Subcutaneous abdominal adipose tissue (tissue), 5 donors: Measurements from ENCODE around the gene SEL1L.

Experiments used
- H3K27ac ChIP-seq: one replicate; pipeline ENCODE4 v1.7.0; 2013; ENCODE audit warnings: low read depth, mild to moderate bottlenecking, inconsistent platforms, low read length, moderate library complexity
- H3K27me3 ChIP-seq, 5 donors: one replicate each; pipeline ENCODE4 v1.7.0; 2013; ENCODE audit warnings: low read length in 5 of 5, inconsistent platforms in 1 of 5; ENCODE audit not compliant: control insufficient read depth in 5 of 5, insufficient read depth in 4 of 5
- H3K36me3 ChIP-seq, 5 donors: one replicate each; pipeline ENCODE4 v1.7.0; 2013; ENCODE audit warnings: low read length in 5 of 5; ENCODE audit not compliant: control insufficient read depth in 5 of 5, insufficient read depth in 5 of 5
- H3K4me1 ChIP-seq, 5 donors: one replicate each; pipeline ENCODE4 v1.7.0; 2013; ENCODE audit warnings: low read length in 5 of 5, mild to moderate bottlenecking in 3 of 5, moderate library complexity in 1 of 5; ENCODE audit not compliant: control insufficient read depth in 5 of 5, insufficient read depth in 5 of 5
- H3K4me3 ChIP-seq, 5 donors: one replicate each; pipeline ENCODE4 v1.7.0; 2013; ENCODE audit warnings: low read length in 5 of 5, low read depth in 1 of 5
- H3K9ac ChIP-seq, 5 donors: one replicate each; pipeline ENCODE4 v1.7.0; 2013; ENCODE audit warnings: low read length in 5 of 5, mild to moderate bottlenecking in 4 of 5, moderate library complexity in 3 of 5
- H3K9me3 ChIP-seq, 5 donors: one replicate each; pipeline ENCODE4 v1.7.0; 2013; ENCODE audit warnings: low read length in 5 of 5; ENCODE audit not compliant: control insufficient read depth in 5 of 5
- donor health status: healthy.
- donor health status: healthy.
- donor health status: healthy.
- donor health status: healthy.
- donor health status: healthy.

SEL1L gene

GRCh38 chr14:81533212-81533535 is 479 bp downstream of the SEL1L start:
- Histone ChIP-seq H3K27me3 (no peaks in the 10 kb centered on the region), H3K4me3 (peak overlapping the region; percentile 89 to 98 (median 97)), H3K36me3 (peaks cover 0 to 4% (median 0%) of the 10 kb centered on the region in 5 donors), H3K4me1 (peaks cover 14 to 75% (median 68%) of the 10 kb centered on the region in 5 donors), H3K27ac (peak overlapping the region; percentile 68), H3K9me3 (no peaks in the 10 kb centered on the region), H3K9ac (peak overlapping the region; percentile 71 to 97 (median 94))

GRCh38 chr14:81529391-81529790 is 4.3 kb downstream of the SEL1L start:
- peaks cover 11 to 23% (median 12%) of the 10 kb centered on the region in 5 donors for H3K36me3 ChIP-seq
- no peak overlapping the region for H3K4me3 ChIP-seq
- H3K27me3 ChIP-seq, result no peaks in the 10 kb centered on the region
- H3K9me3 ChIP-seq, result no peaks in the 10 kb centered on the region
- peaks cover 3 to 47% (median 40%) of the 10 kb centered on the region in 5 donors for H3K4me1 ChIP-seq
- H3K9ac ChIP-seq, result no peak overlapping the region
- H3K27ac ChIP-seq, result no peak overlapping the region

GRCh38 chr14:81525129-81525528 is 8.5 kb downstream of the SEL1L start:
- no peaks in the 10 kb centered on the region for H3K9me3 ChIP-seq
- H3K27ac ChIP-seq, result no peak overlapping the region
- peaks cover 27 to 44% (median 28%) of the 10 kb centered on the region in 5 donors for H3K36me3 ChIP-seq

GRCh38 chr14:81523616-81524015 is 10.0 kb downstream of the SEL1L start:
- H3K9me3 ChIP-seq, result no peaks in the 10 kb centered on the region
- H3K4me1 ChIP-seq, result peaks cover 3 to 30% (median 22%) of the 10 kb centered on the region in 5 donors
- H3K9ac ChIP-seq, result no peak overlapping the region
- no peak overlapping the region for H3K27ac ChIP-seq
- H3K27me3 ChIP-seq, result no peaks in the 10 kb centered on the region
- peaks cover 27 to 44% (median 28%) of the 10 kb centered on the region in 5 donors for H3K36me3 ChIP-seq
- H3K4me3 ChIP-seq, result no peak overlapping the region

More at GRCh38 chr14:81525129-81525528, 8.5 kb downstream of the SEL1L start:
- no peak overlapping the region for H3K4me3 ChIP-seq
- H3K9ac ChIP-seq, result no peak overlapping the region
- no peaks in the 10 kb centered on the region for H3K27me3 ChIP-seq
- peaks cover 3 to 29% (median 19%) of the 10 kb centered on the region in 5 donors for H3K4me1 ChIP-seq

- H3K9ac ChIP-seq, result no peak overlapping the region
- H3K9me3 ChIP-seq, result no peaks in the 10 kb centered on the region
- H3K36me3 ChIP-seq, result peaks cover 27 to 44% (median 28%) of the 10 kb centered on the region in 5 donors
- no peak overlapping the region for H3K4me3 ChIP-seq
- peaks cover 3 to 33% (median 26%) of the 10 kb centered on the region in 5 donors for H3K4me1 ChIP-seq
- no peak overlapping the region for H3K27ac ChIP-seq
- H3K27me3 ChIP-seq, result no peaks in the 10 kb centered on the region
Observed at GRCh38 chr14:81523016-81523415, 10.6 kb downstream of the SEL1L start.

GRCh38 chr14:81521356-81521755 is 12.3 kb downstream of the SEL1L start:
- Histone ChIP-seq H3K4me3 (no peak overlapping the region), H3K36me3 (peaks cover 21 to 36% (median 24%) of the 10 kb centered on the region in 5 donors), H3K4me1 (peaks cover 3 to 49% (median 41%) of the 10 kb centered on the region in 5 donors), H3K9ac (no peak overlapping the region), H3K9me3 (no peaks in the 10 kb centered on the region), H3K27ac (no peak overlapping the region), H3K27me3 (no peaks in the 10 kb centered on the region)

- H3K27ac ChIP-seq, result peak overlapping the region; percentile 75
- H3K9ac ChIP-seq, result peak overlapping the region in 3 of 5 donors; percentile 3 to 57 (median 46)
Observed at GRCh38 chr14:81519200-81520011, 14.2 kb downstream of the SEL1L start.

GRCh38 chr14:81517798-81518398 is 15.8 kb downstream of the SEL1L start:
- peak overlapping the region in 1 of 5 donors; percentile 39 for H3K9ac ChIP-seq
- peak overlapping the region; percentile 75 for H3K27ac ChIP-seq
- peaks cover 3 to 49% (median 41%) of the 10 kb centered on the region in 5 donors for H3K4me1 ChIP-seq

More at GRCh38 chr14:81519200-81520011, 14.2 kb downstream of the SEL1L start:
- H3K36me3 ChIP-seq, result peaks cover 17 to 29% (median 19%) of the 10 kb centered on the region in 5 donors
- peaks cover 3 to 49% (median 41%) of the 10 kb centered on the region in 5 donors for H3K4me1 ChIP-seq
- no peaks in the 10 kb centered on the region for H3K27me3 ChIP-seq
- H3K9me3 ChIP-seq, result no peaks in the 10 kb centered on the region
- H3K4me3 ChIP-seq, result no peak overlapping the region

GRCh38 chr14:81516986-81517797 is 16.5 kb downstream of the SEL1L start:
- Histone ChIP-seq H3K9ac (peak overlapping the region in 4 of 5 donors; percentile 1 to 60 (median 32)), H3K27ac (peak overlapping the region; percentile 75), H3K4me1 (peaks cover 3 to 54% (median 47%) of the 10 kb centered on the region in 5 donors), H3K36me3 (peaks cover 4 to 23% (median 9%) of the 10 kb centered on the region in 5 donors), H3K4me3 (no peak overlapping the region), H3K27me3 (no peaks in the 10 kb centered on the region), H3K9me3 (no peaks in the 10 kb centered on the region)

More at GRCh38 chr14:81517798-81518398, 15.8 kb downstream of the SEL1L start:
- Histone ChIP-seq H3K27me3 (no peaks in the 10 kb centered on the region), H3K36me3 (peaks cover 9 to 29% (median 13%) of the 10 kb centered on the region in 5 donors), H3K4me3 (no peak overlapping the region), H3K9me3 (no peaks in the 10 kb centered on the region)
